ENCODE results near the gene PRUNE2. TPM values are rescaled to one million over a fixed set of nuclear protein-coding genes. Genes with fewer than 3 reads are reported as not detected.

The PRUNE2 gene
- total RNA-seq, 1 donor, result 14.7 TPM

DNA sequence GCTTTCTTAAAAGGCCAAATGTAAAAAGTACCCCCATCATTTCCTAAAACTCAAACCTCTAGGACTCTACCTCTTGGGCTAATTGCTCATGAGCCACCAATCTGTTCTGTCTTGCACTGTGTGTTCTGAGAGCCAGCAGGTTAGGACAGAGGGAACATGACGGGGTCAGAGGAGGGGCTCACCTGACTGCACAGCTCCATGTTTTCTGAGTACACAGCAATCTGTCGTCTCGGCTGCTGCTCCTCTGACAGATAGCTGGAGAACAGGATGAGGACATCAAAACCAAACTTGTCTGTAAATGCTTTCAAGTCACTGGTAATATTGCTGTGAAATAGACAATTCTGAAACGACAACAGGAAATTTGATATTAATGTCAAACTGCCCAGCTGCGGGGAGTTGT is 192.5 kb downstream of the PRUNE2 start:
- H3K4me3 ChIP-seq (ENCODE audit: low read depth, low read length), result no peak overlapping the region
- TF ChIP-seq CTCF (IDR thresholded peaks at IDR 0.05; ENCODE audit: insufficient read depth, low read length), result no peak
- DNase-seq (ENCODE audit: low read depth), result no peak

DNA sequence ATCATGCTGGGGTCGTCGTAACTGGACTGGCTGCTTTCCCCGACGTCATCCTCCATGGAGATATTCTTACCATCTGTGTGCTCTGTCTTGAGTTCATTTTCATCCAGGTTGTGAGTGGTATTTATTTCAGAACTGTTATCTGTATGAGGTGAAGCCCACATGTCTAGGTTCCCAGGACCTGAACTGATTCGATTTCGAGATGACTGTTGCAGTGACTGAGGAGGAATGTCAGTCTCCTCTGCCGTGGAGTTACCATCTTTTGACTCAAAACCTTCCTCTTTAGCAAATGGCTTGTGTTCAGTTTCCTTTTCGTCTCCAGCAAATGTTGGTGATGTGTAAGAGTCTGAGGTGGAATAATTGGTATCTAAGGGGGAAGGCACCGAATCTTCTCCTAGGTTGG is 196.9 kb downstream of the PRUNE2 start:
- DNase-seq (ENCODE audit: low read depth), result no peak
- no peak for TF ChIP-seq CTCF (IDR thresholded peaks at IDR 0.05; ENCODE audit: insufficient read depth, low read length)

GRCh38 chr9:76707510-76707909 is 198.4 kb downstream of the PRUNE2 start:
- H3K4me3 ChIP-seq (ENCODE audit: low read depth, low read length), result no peak overlapping the region
- no peak for TF ChIP-seq CTCF (IDR thresholded peaks at IDR 0.05; ENCODE audit: insufficient read depth, low read length)
- DNase-seq (ENCODE audit: low read depth), result no peak

More for the DNA sequence above, 196.9 kb downstream of the PRUNE2 start:
- no peak overlapping the region for H3K4me3 ChIP-seq (ENCODE audit: low read depth, low read length)

DNA sequence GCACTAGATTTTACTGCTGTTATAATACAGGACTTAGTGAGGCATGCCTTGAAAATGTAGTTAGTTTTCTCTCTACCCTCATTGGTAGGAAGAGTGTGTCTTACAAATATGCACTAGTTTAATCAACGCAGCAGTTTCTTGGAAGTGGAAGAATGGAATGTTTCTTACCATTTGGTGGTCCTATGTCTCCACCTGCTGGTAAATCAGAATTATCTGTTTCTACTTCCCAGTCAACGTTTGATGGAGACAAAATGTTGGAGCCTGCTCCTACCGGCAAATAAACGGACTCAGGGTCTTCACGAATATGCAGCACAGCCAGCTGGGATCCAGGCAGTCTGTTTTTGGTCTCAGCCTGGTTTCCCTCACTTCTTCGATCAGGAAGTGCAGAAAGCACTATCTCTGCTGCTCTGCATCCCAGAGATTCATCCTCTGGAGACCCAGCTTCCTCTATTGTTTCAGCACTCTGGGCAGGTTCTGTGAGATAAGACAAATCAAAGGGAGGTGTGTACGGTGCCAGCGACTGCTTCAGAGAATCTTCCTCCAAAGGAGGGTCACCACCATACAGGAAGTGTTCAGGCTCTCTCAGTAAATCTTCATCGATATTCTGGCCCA is 201.2 kb downstream of the PRUNE2 start:
- TF ChIP-seq CTCF (IDR thresholded peaks at IDR 0.05; ENCODE audit: insufficient read depth, low read length), result peak; percentile 50
- no peak overlapping the region for H3K4me3 ChIP-seq (ENCODE audit: low read depth, low read length)
- peak; percentile 98 for DNase-seq (ENCODE audit: low read depth)

DNA sequence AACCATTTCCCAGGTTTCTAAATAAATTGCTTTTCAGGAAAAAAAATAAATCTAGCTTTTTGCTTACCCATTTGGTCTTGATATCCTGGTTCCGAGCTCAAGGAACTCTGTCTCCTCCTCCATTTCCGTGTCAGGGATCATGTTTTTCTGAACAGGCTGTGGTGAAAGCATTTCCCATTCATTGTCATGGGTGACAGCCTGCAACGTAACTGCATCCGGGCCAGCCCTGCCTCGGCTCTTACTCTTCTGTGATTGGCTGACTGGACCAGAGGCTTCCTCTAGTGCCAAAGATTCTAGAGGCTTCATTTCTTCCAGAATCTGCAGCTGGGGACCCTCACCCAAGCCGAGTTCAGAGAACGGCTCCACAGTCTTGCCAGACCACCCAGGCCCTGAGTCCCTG is 202.6 kb downstream of the PRUNE2 start:
- no peak for TF ChIP-seq CTCF (IDR thresholded peaks at IDR 0.05; ENCODE audit: insufficient read depth, low read length)
- DNase-seq (ENCODE audit: low read depth), result no peak
- H3K4me3 ChIP-seq (ENCODE audit: low read depth, low read length), result no peak overlapping the region

- no peak for TF ChIP-seq CTCF (IDR thresholded peaks at IDR 0.05; ENCODE audit: insufficient read depth, low read length)
- DNase-seq (ENCODE audit: low read depth), result peak; percentile 80
- no peak overlapping the region for H3K4me3 ChIP-seq (ENCODE audit: low read depth, low read length)
Observed at GRCh38 chr9:76701441-76702039, 204.4 kb downstream of the PRUNE2 start.

GRCh38 chr9:76700916-76701315 is 205.0 kb downstream of the PRUNE2 start:
- H3K4me3 ChIP-seq (ENCODE audit: low read depth, low read length), result no peak overlapping the region
- no peak for DNase-seq (ENCODE audit: low read depth)
- no peak for TF ChIP-seq CTCF (IDR thresholded peaks at IDR 0.05; ENCODE audit: insufficient read depth, low read length)

All from fibroblast of the aortic adventitia (primary cell).